Left lung (tissue), 10 donors: ENCODE results near the gene ADAMTS4. TPM values are rescaled to one million over a fixed set of nuclear protein-coding genes. Genes with fewer than 3 reads are reported as not detected.

ENCODE experiments used
- ATAC-seq: fragments of 200-7000 bp; cut with Tn5 transposase; one replicate; pipeline ENCODE4 v1.9.1; 2020; ENCODE audit warnings: moderate library complexity
- DNase-seq, 4 donors: peaks; one replicate each; pipeline ENCODE4 v3.0.0-alpha.2; 2013 to 2020
- H3K27ac ChIP-seq, 2 donors: fragments of 200-600 bp; sonication (generic) in 1 of 2; one replicate each; pipeline versions ENCODE4 v1.5.0 to v1.8.0; 2020 to 2021
- H3K27me3 ChIP-seq, 2 donors: fragments of 200-600 bp; sonication (generic) in 1 of 2; one replicate each; pipeline versions ENCODE4 v1.5.0 to v1.8.0; 2020 to 2021
- H3K36me3 ChIP-seq, 2 donors: fragments of 200-600 bp; sonication (generic) in 1 of 2; one replicate each; pipeline versions ENCODE4 v1.5.0 to v1.8.0; 2020 to 2021
- H3K4me1 ChIP-seq, 2 donors: fragments of 200-600 bp; one replicate each; pipeline ENCODE4 v1.8.0; 2021
- H3K4me3 ChIP-seq, 2 donors: fragments of 200-600 bp; sonication (generic) in 1 of 2; one replicate each; pipeline versions ENCODE4 v1.5.0 to v1.8.0; 2020 to 2021; ENCODE audit warnings: mild to moderate bottlenecking in 1 of 2
- H3K9me3 ChIP-seq, 2 donors: fragments of 200-600 bp; sonication (generic) in 1 of 2; one replicate each; pipeline versions ENCODE4 v1.5.0 to v1.8.0; 2020 to 2021
- CTCF ChIP-seq, 2 donors: fragments of 200-600 bp; sonication (generic) in 1 of 2; IDR thresholded peaks; one replicate each; pipeline versions ENCODE4 v1.5.0 to v1.8.0; 2021; ENCODE audit warnings: antibody characterized with exemption in 2 of 2
- intact Hi-C, 2 donors: fragments of 100-400 bp; cut with DNase I; formaldehyde crosslinking; loops; one replicate each; pipeline versions ENCODE4 v1.11.2 to v1.14.2; 2022
- microRNA-seq, 2 donors: library from miRNA; unstranded; fragments of <30 nt; microRNA quantifications; one replicate each; pipeline ENCODE4, GENCODE V29; 2019
- polyA plus RNA-seq, 6 donors: library from polyadenylated mRNA; unstranded; fragments of 120-200 nt; gene quantifications; one replicate each; pipeline ENCODE4 v1.2.1, GENCODE V29; 2013; ENCODE audit not compliant: insufficient read length in 6 of 6
- total RNA-seq, 2 donors: library from RNA; stranded (reverse); fragmentation: NEBNext Ultra II Directional; extraction: Animal tissue kit (Norgen Biotek cat#: 25700); gene quantifications; one replicate each; pipeline ENCODE4 v1.2.1, GENCODE V29; 2021
- donor health status: DM: no; HTN: yes; CAD: no.
- donor health status: DM: no; HTN: no; CAD: no.

Gene ADAMTS4
- total and polyA plus RNA-seq, 8 donors, result 1.4 to 15.4 (median 3.1) TPM

GRCh38 chr1:161138431-161138830 lies 60.4 kb downstream of the ADAMTS4 start:
- Histone ChIP-seq H3K4me1 (peaks cover 3 to 32% of the 10 kb centered on the region in 2 donors), H3K9me3 (no peaks in the 10 kb centered on the region), H3K36me3 (no peaks in the 10 kb centered on the region), H3K4me3 (no peak overlapping the region), H3K27me3 (no peaks in the 10 kb centered on the region), H3K27ac (peak overlapping the region in 1 of 2 donors; percentile 24)
- intact Hi-C loops, result no loop called here
- DNase-seq (no peak), ATAC-seq (no peak)
- TF ChIP-seq CTCF (IDR thresholded peaks at IDR 0.05), result no peak

- no peak for DNase-seq
- intact Hi-C loops, result no loop called here
- H3K27ac ChIP-seq, result no peak overlapping the region
These were observed 61.0 kb downstream of the ADAMTS4 start for GRCh38 chr1:161137881-161138280.

More at GRCh38 chr1:161137881-161138280, 61.0 kb downstream of the ADAMTS4 start:
- no peak for TF ChIP-seq CTCF (IDR thresholded peaks at IDR 0.05)
- no peak for ATAC-seq
- Histone ChIP-seq H3K4me1 (peaks cover 3 to 34% of the 10 kb centered on the region in 2 donors), H3K4me3 (no peak overlapping the region), H3K27me3 (no peaks in the 10 kb centered on the region), H3K36me3 (no peaks in the 10 kb centered on the region), H3K9me3 (no peaks in the 10 kb centered on the region)

Small RNA genes within 50 kb of the gene (microRNA-seq; reads per million reads assigned to microRNA genes)
- 1.5 to 1.8 reads per million in 2 donors for gene MIR5187

Other genes with a start within 250 kb of the ADAMTS4 start
- gene ITLN2, start 244.2 kb downstream of the ADAMTS4 start, total RNA-seq, result 1 to 10 TPM; 1.5 to 1.8 TPM
- under 1 TPM in 2 of 6 donors, not detected in 4; 0.17 to 0.18 TPM for gene ITLN2, start 244.2 kb downstream of the ADAMTS4 start, polyA plus RNA-seq
- gene F11R, start 177.9 kb downstream of the ADAMTS4 start, total RNA-seq, result 100 to 1,000 TPM; 142 to 164 TPM
- 100 to 1,000 TPM in 2 of 6 donors, 10 to 100 TPM in 4; 76.9 to 107 (median 94.6) TPM for gene F11R, start 177.9 kb downstream of the ADAMTS4 start, polyA plus RNA-seq
- 10 to 100 TPM; 35.1 to 73.5 TPM for gene TSTD1, start 160.1 kb downstream of the ADAMTS4 start, total RNA-seq
- gene TSTD1, start 160.1 kb downstream of the ADAMTS4 start, polyA plus RNA-seq, result 10 to 100 TPM; 38.9 to 49.9 (median 45.7) TPM
- gene USF1, start 153.1 kb downstream of the ADAMTS4 start, total RNA-seq, result 10 to 100 TPM; 56.1 to 72.4 TPM
- 10 to 100 TPM; 61.1 to 75.4 (median 66.5) TPM for gene USF1, start 153.1 kb downstream of the ADAMTS4 start, polyA plus RNA-seq
- gene ARHGAP30, start 129.2 kb downstream of the ADAMTS4 start, total RNA-seq, result 10 to 100 TPM; 18.8 to 57.7 TPM
- gene ARHGAP30, start 129.2 kb downstream of the ADAMTS4 start, polyA plus RNA-seq, result 1 to 10 TPM; 3.0 to 4.5 (median 4.0) TPM
- gene NECTIN4, start 109.5 kb downstream of the ADAMTS4 start, total RNA-seq, result 1 to 10 TPM; 5.6 to 9.6 TPM
- 10 to 100 TPM in 3 of 6 donors, 1 to 10 TPM in 3; 7.9 to 11.2 (median 9.5) TPM for gene NECTIN4, start 109.5 kb downstream of the ADAMTS4 start, polyA plus RNA-seq
- 10 to 100 TPM in 1 of 2 donors, 1 to 10 TPM in 1; 4.5 to 10.3 TPM for gene KLHDC9, start 100.7 kb downstream of the ADAMTS4 start, total RNA-seq
- gene KLHDC9, start 100.7 kb downstream of the ADAMTS4 start, polyA plus RNA-seq, result 1 to 10 TPM; 4.3 to 7.7 (median 5.1) TPM
- 10 to 100 TPM; 42.5 to 47.9 TPM for gene PFDN2, start 81.0 kb downstream of the ADAMTS4 start, total RNA-seq
- gene PFDN2, start 81.0 kb downstream of the ADAMTS4 start, polyA plus RNA-seq, result 10 to 100 TPM; 45.8 to 57.0 (median 52.8) TPM
- 10 to 100 TPM; 38.7 to 40.2 TPM for gene NIT1, start 80.9 kb downstream of the ADAMTS4 start, total RNA-seq
- 10 to 100 TPM; 40.7 to 44.6 (median 41.6) TPM for gene NIT1, start 80.9 kb downstream of the ADAMTS4 start, polyA plus RNA-seq
- 10 to 100 TPM; 25.8 to 34.6 TPM for gene DEDD, start 66.4 kb downstream of the ADAMTS4 start, total RNA-seq
- gene DEDD, start 66.4 kb downstream of the ADAMTS4 start, polyA plus RNA-seq, result 10 to 100 TPM; 49.0 to 55.8 (median 51.6) TPM
- 10 to 100 TPM; 93.8 to 99.8 TPM for gene UFC1, start 45.1 kb downstream of the ADAMTS4 start, total RNA-seq
- 100 to 1,000 TPM; 134 to 163 (median 152) TPM for gene UFC1, start 45.1 kb downstream of the ADAMTS4 start, polyA plus RNA-seq
- 10 to 100 TPM; 24.1 to 25.8 TPM for gene USP21, start 39.6 kb downstream of the ADAMTS4 start, total RNA-seq
- 10 to 100 TPM; 42.1 to 53.3 (median 49.1) TPM for gene USP21, start 39.6 kb downstream of the ADAMTS4 start, polyA plus RNA-seq
- 10 to 100 TPM; 15.2 to 18.7 TPM for gene PPOX, start 32.6 kb downstream of the ADAMTS4 start, total RNA-seq
- gene PPOX, start 32.6 kb downstream of the ADAMTS4 start, polyA plus RNA-seq, result 10 to 100 TPM; 41.9 to 53.0 (median 49.3) TPM
- gene B4GALT3, start 21.5 kb downstream of the ADAMTS4 start, total RNA-seq, result 10 to 100 TPM; 35.3 to 35.8 TPM
- gene B4GALT3, start 21.5 kb downstream of the ADAMTS4 start, polyA plus RNA-seq, result 10 to 100 TPM; 36.1 to 42.3 (median 37.6) TPM
- 10 to 100 TPM; 67.7 to 78.6 TPM for gene NDUFS2, start 3.3 kb upstream of the ADAMTS4 start, total RNA-seq
- gene NDUFS2, start 3.3 kb upstream of the ADAMTS4 start, polyA plus RNA-seq, result 100 to 1,000 TPM; 142 to 188 (median 161) TPM
- 100 to 1,000 TPM; 102 to 329 TPM for gene FCER1G, start 16.2 kb upstream of the ADAMTS4 start, total RNA-seq
- 10 to 100 TPM; 14.6 to 22.0 (median 15.8) TPM for gene FCER1G, start 16.2 kb upstream of the ADAMTS4 start, polyA plus RNA-seq
- not detected for gene APOA2, start 24.6 kb upstream of the ADAMTS4 start, total RNA-seq
- gene APOA2, start 24.6 kb upstream of the ADAMTS4 start, polyA plus RNA-seq, result 1 to 10 TPM in 2 of 6 donors, under 1 TPM in 1, not detected in 3; 0.67 to 9.4 (median 6.8) TPM
- 10 to 100 TPM; 12.7 to 15.6 TPM for gene TOMM40L, start 27.0 kb upstream of the ADAMTS4 start, total RNA-seq
- 10 to 100 TPM in 4 of 6 donors, 1 to 10 TPM in 2; 9.2 to 12.7 (median 10.9) TPM for gene TOMM40L, start 27.0 kb upstream of the ADAMTS4 start, polyA plus RNA-seq
- not detected for gene NR1I3, start 39.1 kb upstream of the ADAMTS4 start, total RNA-seq
- gene NR1I3, start 39.1 kb upstream of the ADAMTS4 start, polyA plus RNA-seq, result 1 to 10 TPM in 4 of 6 donors, under 1 TPM in 2; 0.48 to 1.5 (median 1.2) TPM
- 1 to 10 TPM; 1.5 to 6.6 TPM for gene PCP4L1, start 59.7 kb upstream of the ADAMTS4 start, total RNA-seq
- 1 to 10 TPM in 4 of 6 donors, under 1 TPM in 2; 0.53 to 1.4 (median 1.2) TPM for gene PCP4L1, start 59.7 kb upstream of the ADAMTS4 start, polyA plus RNA-seq
- gene MPZ, start 110.9 kb upstream of the ADAMTS4 start, total RNA-seq, result 1 to 10 TPM; 2.0 to 4.8 TPM
- 1 to 10 TPM; 2.1 to 5.5 (median 2.7) TPM for gene MPZ, start 110.9 kb upstream of the ADAMTS4 start, polyA plus RNA-seq
- gene SDHC, start 115.3 kb upstream of the ADAMTS4 start, total RNA-seq, result 100 to 1,000 TPM; 187 to 204 TPM
- 100 to 1,000 TPM; 164 to 201 (median 180) TPM for gene SDHC, start 115.3 kb upstream of the ADAMTS4 start, polyA plus RNA-seq
- 1 to 10 TPM in 1 of 2 donors, not detected in 1; 5.8 TPM for gene CFAP126, start 168.8 kb upstream of the ADAMTS4 start, total RNA-seq
- 10 to 100 TPM in 4 of 6 donors, 1 to 10 TPM in 2; 3.2 to 18.7 (median 11.4) TPM for gene CFAP126, start 168.8 kb upstream of the ADAMTS4 start, polyA plus RNA-seq